ENCODE data around the gene CACNA2D3. TPM values are rescaled to one million over a fixed set of nuclear protein-coding genes. Genes with fewer than 3 reads are reported as not detected.

The CACNA2D3 gene
- total RNA-seq, 1 donor from 2014 or later = 7.0 TPM

GRCh38 chr3:54939557-54940300, 817.4 kb downstream of the CACNA2D3 start:
- ATAC-seq = no peak

GRCh38 chr3:54940971-54941370, 818.6 kb downstream of the CACNA2D3 start:
- ATAC-seq = no peak

- ATAC-seq = no peak
Observed at GRCh38 chr3:54941690-54942362, 819.5 kb downstream of the CACNA2D3 start.

GRCh38 chr3:54949491-54950044, 827.2 kb downstream of the CACNA2D3 start:
- no peak for ATAC-seq

- ATAC-seq = no peak
Observed at GRCh38 chr3:54950391-54951003, 828.1 kb downstream of the CACNA2D3 start.

GRCh38 chr3:54951405-54951804, 829.1 kb downstream of the CACNA2D3 start:
- ATAC-seq = peak; percentile 78

- ATAC-seq = no peak
Observed at GRCh38 chr3:54954022-54954421, 831.7 kb downstream of the CACNA2D3 start.

- no peak for ATAC-seq
Observed at GRCh38 chr3:54954521-54954920, 832.2 kb downstream of the CACNA2D3 start.

GRCh38 chr3:54955496-54955895, 833.1 kb downstream of the CACNA2D3 start:
- ATAC-seq = no peak

- ATAC-seq = no peak
Observed at GRCh38 chr3:54955941-54956340, 833.6 kb downstream of the CACNA2D3 start.

- no peak for ATAC-seq
Observed at GRCh38 chr3:54957711-54958110, 835.4 kb downstream of the CACNA2D3 start.

- no peak for ATAC-seq
Observed at GRCh38 chr3:54960082-54960481, 837.7 kb downstream of the CACNA2D3 start.

GRCh38 chr3:54960701-54961100, 838.3 kb downstream of the CACNA2D3 start:
- ATAC-seq = no peak

GRCh38 chr3:54962200-54962599, 839.8 kb downstream of the CACNA2D3 start:
- no peak for ATAC-seq

GRCh38 chr3:54963641-54964040, 841.3 kb downstream of the CACNA2D3 start:
- no peak for ATAC-seq

- ATAC-seq = no peak
Observed at GRCh38 chr3:54964081-54964480, 841.7 kb downstream of the CACNA2D3 start.

GRCh38 chr3:54965746-54966145, 843.4 kb downstream of the CACNA2D3 start:
- ATAC-seq = no peak

GRCh38 chr3:54966979-54967378, 844.6 kb downstream of the CACNA2D3 start:
- ATAC-seq = no peak

GRCh38 chr3:54967731-54968161, 845.4 kb downstream of the CACNA2D3 start:
- ATAC-seq = no peak

- ATAC-seq = no peak
Observed at GRCh38 chr3:54968546-54969172, 846.3 kb downstream of the CACNA2D3 start.

GRCh38 chr3:54969652-54970051, 847.3 kb downstream of the CACNA2D3 start:
- ATAC-seq = no peak

GRCh38 chr3:54970895-54971294, 848.5 kb downstream of the CACNA2D3 start:
- no peak for ATAC-seq

GRCh38 chr3:54977439-54977838, 855.1 kb downstream of the CACNA2D3 start:
- ATAC-seq = no peak
